ENCODE data around the gene METTL25B. TPM values are rescaled to one million over a fixed set of nuclear protein-coding genes. Genes with fewer than 3 reads are reported as not detected.

The METTL25B gene
- total and polyA plus RNA-seq, 2 of the 13 experiments (the other 11 are each of a cell fraction or from before 2014, with no cell fraction given), result 11.9 to 24.0 TPM

DNA sequence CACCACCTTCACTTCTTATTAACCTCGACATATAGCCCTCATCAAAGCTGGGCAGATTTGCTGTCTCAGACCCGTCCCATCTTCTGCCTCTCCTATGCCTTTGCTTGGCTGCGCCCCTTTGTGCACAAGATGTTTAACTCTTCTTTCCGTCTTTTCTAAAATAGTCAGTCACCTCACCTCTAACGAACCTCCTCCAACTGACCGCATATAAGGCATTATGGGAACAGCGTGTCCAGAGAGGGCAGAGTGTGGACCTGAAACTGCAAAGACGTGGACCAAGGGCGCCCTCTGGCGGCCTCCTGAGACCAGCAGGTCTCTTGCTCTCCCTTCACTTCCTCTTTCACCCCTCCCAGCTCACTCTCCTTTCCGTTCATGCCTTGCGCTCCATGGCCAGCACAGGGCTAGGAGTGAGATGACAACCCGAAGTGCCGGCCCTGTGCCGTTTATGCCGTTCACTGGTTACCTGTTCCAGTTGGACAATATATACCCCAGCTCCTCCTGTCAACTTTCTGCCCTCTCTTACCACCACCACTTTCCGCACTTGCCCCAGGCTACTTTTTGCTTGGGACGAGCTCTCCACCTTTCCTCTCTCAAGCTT, 2.5 kb upstream of the METTL25B start (continued):
- no peak for TF ChIP-seq ZNF18 (CRISPR knock-in tag; IDR thresholded peaks at IDR 0.05; ENCODE audit: insufficient replicate concordance)
- peak; percentile 91 for TF ChIP-seq SMC3 (IDR thresholded peaks at IDR 0.05; ENCODE audit: low read length)
- peak; percentile 68 for TF ChIP-seq ZNF768 (CRISPR knock-in tag; IDR thresholded peaks at IDR 0.05)
- TF ChIP-seq FOXP1 (IDR thresholded peaks at IDR 0.05), result no peak
- no peak for TF ChIP-seq FOXP1 (CRISPR knock-in tag; IDR thresholded peaks at IDR 0.05)
- no peak for TF ChIP-seq THYN1 (CRISPR knock-in tag; IDR thresholded peaks at IDR 0.05; ENCODE audit: borderline replicate concordance, low read depth)
- TF ChIP-seq ZMYM3 (CRISPR knock-in tag; IDR thresholded peaks at IDR 0.05), result peak; percentile 17; the same call in 1 of the 2 replicates
- TF ChIP-seq, protein P1, sequence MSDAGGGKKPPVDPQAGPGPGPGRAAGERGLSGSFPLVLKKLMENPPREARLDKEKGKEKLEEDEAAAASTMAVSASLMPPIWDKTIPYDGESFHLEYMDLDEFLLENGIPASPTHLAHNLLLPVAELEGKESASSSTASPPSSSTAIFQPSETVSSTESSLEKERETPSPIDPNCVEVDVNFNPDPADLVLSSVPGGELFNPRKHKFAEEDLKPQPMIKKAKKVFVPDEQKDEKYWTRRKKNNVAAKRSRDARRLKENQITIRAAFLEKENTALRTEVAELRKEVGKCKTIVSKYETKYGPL (CRISPR knock-in tag; IDR thresholded peaks at IDR 0.05), result no peak
- TF ChIP-seq ZNF792 (CRISPR knock-in tag; IDR thresholded peaks at IDR 0.05), result peak; percentile 59; the same call in 1 of the 2 replicates
- TF ChIP-seq HNF4A (CRISPR knock-in tag; IDR thresholded peaks at IDR 0.05), result 0 out of 2 replicates have a peak, but pooled peaks have one; percentile 14
- TF ChIP-seq KDM3A (CRISPR knock-in tag; IDR thresholded peaks at IDR 0.05; ENCODE audit: low read depth), result 0 out of 2 replicates have a peak, but pooled peaks have one; percentile 50
- 0 out of 2 replicates have a peak, but pooled peaks have one; percentile 31 for TF ChIP-seq HDAC2 (CRISPR knock-in tag; IDR thresholded peaks at IDR 0.05)
- TF ChIP-seq, protein P2, sequence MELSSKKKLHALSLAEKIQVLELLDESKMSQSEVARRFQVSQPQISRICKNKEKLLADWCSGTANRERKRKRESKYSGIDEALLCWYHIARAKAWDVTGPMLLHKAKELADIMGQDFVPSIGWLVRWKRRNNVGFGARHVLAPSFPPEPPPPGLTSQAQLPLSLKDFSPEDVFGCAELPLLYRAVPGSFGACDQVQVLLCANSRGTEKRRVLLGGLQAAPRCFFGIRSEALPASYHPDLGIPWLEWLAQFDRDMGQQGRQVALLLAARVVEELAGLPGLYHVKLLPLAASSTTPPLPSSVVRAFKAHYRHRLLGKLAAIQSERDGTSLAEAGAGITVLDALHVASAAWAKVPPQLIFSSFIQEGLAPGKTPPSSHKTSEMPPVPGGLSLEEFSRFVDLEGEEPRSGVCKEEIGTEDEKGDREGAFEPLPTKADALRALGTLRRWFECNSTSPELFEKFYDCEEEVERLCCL (CRISPR knock-in tag; IDR thresholded peaks at IDR 0.05; ENCODE audit: borderline replicate concordance), result peak; percentile 52; the same call in 1 of the 2 replicates
- 0 out of 2 replicates have a peak, but pooled peaks have one; percentile 26 for TF ChIP-seq KLF6 (CRISPR knock-in tag; IDR thresholded peaks at IDR 0.05)
- no peak for TF ChIP-seq SRSF1 (optimal IDR thresholded peaks at IDR 0.05; ENCODE audit: low read depth, low read length)
- TF ChIP-seq, protein P3, sequence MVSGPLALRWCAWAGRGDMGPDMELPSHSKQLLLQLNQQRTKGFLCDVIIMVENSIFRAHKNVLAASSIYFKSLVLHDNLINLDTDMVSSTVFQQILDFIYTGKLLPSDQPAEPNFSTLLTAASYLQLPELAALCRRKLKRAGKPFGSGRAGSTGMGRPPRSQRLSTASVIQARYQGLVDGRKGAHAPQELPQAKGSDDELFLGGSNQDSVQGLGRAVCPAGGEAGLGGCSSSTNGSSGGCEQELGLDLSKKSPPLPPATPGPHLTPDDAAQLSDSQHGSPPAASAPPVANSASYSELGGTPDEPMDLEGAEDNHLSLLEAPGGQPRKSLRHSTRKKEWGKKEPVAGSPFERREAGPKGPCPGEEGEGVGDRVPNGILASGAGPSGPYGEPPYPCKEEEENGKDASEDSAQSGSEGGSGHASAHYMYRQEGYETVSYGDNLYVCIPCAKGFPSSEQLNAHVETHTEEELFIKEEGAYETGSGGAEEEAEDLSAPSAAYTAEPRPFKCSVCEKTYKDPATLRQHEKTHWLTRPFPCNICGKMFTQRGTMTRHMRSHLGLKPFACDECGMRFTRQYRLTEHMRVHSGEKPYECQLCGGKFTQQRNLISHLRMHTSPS (CRISPR knock-in tag; IDR thresholded peaks at IDR 0.05; ENCODE audit: low read depth), result 0 out of 2 replicates have a peak, but pooled peaks have one; percentile 18
- TF ChIP-seq SP140L (CRISPR knock-in tag; IDR thresholded peaks at IDR 0.05; ENCODE audit: borderline replicate concordance), result no peak
- TF ChIP-seq, protein P4, sequence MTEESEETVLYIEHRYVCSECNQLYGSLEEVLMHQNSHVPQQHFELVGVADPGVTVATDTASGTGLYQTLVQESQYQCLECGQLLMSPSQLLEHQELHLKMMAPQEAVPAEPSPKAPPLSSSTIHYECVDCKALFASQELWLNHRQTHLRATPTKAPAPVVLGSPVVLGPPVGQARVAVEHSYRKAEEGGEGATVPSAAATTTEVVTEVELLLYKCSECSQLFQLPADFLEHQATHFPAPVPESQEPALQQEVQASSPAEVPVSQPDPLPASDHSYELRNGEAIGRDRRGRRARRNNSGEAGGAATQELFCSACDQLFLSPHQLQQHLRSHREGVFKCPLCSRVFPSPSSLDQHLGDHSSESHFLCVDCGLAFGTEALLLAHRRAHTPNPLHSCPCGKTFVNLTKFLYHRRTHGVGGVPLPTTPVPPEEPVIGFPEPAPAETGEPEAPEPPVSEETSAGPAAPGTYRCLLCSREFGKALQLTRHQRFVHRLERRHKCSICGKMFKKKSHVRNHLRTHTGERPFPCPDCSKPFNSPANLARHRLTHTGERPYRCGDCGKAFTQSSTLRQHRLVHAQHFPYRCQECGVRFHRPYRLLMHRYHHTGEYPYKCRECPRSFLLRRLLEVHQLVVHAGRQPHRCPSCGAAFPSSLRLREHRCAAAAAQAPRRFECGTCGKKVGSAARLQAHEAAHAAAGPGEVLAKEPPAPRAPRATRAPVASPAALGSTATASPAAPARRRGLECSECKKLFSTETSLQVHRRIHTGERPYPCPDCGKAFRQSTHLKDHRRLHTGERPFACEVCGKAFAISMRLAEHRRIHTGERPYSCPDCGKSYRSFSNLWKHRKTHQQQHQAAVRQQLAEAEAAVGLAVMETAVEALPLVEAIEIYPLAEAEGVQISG (CRISPR knock-in tag; IDR thresholded peaks at IDR 0.05), result peak; percentile 81
- TF ChIP-seq ZNF773 (CRISPR knock-in tag; IDR thresholded peaks at IDR 0.05; ENCODE audit: borderline replicate concordance), result no peak
- TF ChIP-seq, protein P5, sequence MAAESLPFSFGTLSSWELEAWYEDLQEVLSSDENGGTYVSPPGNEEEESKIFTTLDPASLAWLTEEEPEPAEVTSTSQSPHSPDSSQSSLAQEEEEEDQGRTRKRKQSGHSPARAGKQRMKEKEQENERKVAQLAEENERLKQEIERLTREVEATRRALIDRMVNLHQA (CRISPR knock-in tag; IDR thresholded peaks at IDR 0.05), result no peak
- no peak for TF ChIP-seq ZNF337 (CRISPR knock-in tag; IDR thresholded peaks at IDR 0.05; ENCODE audit: borderline replicate concordance, low read depth)

Data from HepG2 (cell line).